ENCODE data around the gene HIGD2A. TPM values are rescaled to one million over a fixed set of nuclear protein-coding genes. Genes with fewer than 3 reads are reported as not detected.

Gene HIGD2A, protein sequence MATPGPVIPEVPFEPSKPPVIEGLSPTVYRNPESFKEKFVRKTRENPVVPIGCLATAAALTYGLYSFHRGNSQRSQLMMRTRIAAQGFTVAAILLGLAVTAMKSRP
- total RNA-seq, result 266 TPM
- long read RNA-seq, transcript HIGD2A-201 (2 exons, 668 nt), result major isoform, 134 of 134 reads
- long read RNA-seq, partial matches to known transcripts, result 0 of 134 reads
- long read RNA-seq, other reads (novel, unspliced or antisense), result 0 of 134 reads

DNA sequence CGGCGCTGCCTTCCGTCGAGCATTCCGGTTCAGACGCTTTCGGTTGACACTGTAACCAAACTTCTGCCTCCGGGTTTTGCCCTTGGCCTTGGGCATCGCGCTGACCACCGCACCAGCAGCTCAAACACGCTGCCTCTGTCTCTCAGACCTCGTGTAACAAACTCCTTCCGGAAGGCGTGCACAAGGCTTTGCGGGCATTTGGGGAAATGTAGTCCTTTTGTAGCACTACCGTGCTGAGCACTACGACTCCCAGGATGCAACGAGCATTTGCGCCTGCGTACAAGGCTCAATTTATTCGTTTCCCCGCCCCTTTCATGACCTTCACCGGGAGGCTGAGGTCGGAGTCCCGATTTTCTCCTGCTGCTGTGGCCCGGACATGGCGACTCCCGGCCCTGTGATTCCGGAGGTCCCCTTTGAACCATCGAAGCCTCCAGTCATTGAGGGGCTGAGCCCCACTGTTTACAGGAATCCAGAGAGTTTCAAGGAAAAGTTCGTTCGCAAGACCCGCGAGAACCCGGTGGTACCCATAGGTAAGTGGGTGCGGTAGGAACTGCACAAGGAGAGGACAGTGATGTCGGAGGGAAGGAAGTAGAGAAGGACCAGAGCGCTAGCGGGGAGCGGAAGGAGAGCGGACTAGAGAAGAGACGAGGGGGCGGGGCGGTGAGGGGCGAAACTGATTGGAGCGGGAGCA lies at the start of gene HIGD2A, which contains the start of gene NOP16:
Gene HIGD2A, plus strand, starts transcription at position 308 of the 691 bp plus-strand sequence. Its CDS starts 69 bp downstream, at position 377.
Gene NOP16, minus strand, starts transcription at position 155 of the 691 bp plus-strand sequence. Its CDS starts 59 bp downstream, at position 96.
- intact Hi-C loops (cut with DNase I), result loop anchor here (2.0 kb wide), 1 partner anchor 28 kb away; the partner anchor contains the start of gene KIAA1191
- peak; percentile 98 for DNase-seq (ENCODE audit: low spot score)

DNA sequence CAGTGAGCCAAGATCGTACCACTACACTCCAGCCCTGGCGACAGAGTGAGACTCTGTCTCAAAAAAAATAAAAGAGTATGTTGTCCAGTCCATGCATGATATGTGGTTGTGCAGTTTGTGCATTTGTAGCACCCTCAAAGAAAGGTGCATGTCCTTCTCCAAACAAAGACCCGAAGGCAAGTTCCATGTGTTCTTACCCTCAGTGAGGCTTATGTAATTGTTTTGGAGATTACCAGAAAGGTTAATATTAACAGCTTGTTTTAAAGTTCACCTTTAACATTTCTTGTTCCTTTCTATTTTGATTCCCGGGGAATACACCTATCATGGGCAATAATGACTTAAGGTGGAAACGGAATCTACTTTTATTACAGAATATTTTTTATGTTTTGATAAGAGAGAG lies 49.2 kb upstream of the HIGD2A start:
- DNase-seq (ENCODE audit: low spot score), result no peak
- intact Hi-C loops (cut with DNase I), result no loop called here

DNA sequence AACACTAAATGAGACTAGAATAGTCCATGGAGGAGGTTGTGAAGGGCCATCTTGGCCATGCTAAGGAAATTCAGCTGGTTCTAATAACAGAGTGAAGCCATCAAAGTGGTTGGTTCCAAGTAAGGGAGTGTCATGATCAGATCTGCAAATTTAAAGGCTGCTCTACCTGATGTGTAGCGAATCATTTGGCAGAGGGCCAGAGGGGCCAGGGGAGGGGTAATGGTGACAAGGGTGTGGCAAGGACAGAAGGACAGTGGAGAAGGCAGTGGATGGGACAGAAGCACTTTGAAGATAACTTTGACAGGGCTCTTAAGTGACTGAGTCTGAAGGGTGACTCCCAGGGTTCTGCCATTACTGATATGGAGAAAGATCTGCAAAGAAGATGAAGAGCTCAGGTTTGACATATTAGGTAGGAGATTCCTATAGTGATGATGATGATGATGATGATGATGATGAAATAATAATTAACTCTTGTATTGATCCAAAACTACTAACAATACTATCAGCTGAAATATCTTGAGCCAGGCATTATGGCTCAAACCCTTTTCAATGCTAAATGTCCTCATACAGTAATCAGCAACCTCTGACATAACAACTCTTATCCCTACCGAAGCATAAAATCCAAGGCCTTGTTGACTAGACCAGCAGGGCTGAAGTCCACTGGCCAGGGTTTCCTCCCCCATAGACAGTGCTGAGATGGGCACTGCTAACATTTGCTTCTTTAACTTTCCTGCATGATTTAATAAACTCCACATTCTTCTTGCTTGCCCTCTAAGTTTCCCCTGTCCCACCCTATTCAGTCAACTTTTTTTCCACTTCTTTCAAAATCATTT lies 47.0 kb upstream of the HIGD2A start:
- DNase-seq (ENCODE audit: low spot score), result no peak
- intact Hi-C loops (cut with DNase I), result no loop called here

DNA sequence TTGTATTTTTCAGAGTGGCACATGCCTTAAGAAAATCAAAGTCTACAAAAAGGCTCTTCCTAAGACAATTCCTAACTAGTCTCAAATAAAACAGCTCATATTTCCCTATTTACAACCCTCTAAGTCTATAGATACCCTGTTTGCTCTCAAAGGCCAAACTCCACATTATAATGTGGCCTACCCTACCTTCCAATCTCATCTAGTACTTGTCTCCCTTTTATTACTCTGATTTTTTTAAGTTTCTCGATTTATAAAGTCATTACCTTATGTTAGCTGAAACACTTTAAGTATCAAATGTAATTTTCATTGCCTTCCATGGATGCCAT lies 46.4 kb upstream of the HIGD2A start:
- intact Hi-C loops (cut with DNase I), result no loop called here
- DNase-seq (ENCODE audit: low spot score), result no peak

DNA sequence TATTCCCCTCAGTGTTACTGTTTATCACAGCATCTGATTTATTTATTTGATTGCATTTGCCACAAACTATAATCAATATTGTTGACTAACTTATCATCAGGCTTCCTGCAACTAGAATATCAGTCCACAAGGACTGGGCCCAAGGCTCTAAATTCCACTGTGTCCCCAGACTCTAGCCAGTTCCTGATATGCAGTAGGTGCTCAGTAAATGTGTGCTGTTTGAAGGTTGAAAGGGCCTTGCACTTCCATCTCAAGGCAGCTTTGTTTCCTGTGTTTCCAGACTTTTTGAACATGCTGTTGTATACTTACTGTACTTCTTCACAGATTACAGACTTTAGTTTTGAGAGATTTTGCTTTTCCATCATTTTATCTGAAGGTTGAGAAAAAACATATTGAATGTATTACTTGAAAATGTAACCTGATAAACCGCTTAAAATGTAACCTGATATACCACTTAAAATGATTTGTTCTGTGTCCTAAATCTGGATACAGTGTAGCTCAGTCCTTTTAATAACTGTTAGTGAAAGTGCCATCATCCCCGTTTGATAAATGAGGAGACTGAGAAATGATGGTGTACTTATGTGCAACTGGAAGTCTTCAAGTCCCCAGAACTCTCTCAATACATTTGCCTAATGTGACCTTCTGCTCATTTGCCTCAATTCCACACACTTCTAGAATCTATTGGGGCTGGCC lies 45.6 kb upstream of the HIGD2A start:
- intact Hi-C loops (cut with DNase I), result no loop called here
- DNase-seq (ENCODE audit: low spot score), result no peak

DNA sequence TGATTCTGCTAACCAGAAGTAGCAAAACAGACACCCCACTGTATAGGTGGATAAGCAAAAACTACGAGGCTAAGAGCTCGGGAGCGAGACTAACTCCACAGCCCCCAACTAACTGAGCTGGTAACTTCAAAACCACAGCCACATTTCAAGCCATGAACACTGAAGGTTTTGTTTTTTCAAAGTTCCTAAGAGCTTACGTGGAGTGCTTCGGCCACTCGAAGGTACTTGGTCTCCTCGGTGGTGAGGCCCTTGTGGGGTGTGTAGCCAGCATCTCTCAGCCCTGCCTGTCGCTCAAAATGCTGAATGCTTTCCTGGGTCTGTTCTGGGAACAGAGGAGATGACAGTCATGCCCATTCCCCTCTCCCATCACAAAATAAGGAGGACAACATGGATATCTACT lies 38.1 kb upstream of the HIGD2A start:
- no peak for DNase-seq (ENCODE audit: low spot score)
- intact Hi-C loops (cut with DNase I), result no loop called here

DNA sequence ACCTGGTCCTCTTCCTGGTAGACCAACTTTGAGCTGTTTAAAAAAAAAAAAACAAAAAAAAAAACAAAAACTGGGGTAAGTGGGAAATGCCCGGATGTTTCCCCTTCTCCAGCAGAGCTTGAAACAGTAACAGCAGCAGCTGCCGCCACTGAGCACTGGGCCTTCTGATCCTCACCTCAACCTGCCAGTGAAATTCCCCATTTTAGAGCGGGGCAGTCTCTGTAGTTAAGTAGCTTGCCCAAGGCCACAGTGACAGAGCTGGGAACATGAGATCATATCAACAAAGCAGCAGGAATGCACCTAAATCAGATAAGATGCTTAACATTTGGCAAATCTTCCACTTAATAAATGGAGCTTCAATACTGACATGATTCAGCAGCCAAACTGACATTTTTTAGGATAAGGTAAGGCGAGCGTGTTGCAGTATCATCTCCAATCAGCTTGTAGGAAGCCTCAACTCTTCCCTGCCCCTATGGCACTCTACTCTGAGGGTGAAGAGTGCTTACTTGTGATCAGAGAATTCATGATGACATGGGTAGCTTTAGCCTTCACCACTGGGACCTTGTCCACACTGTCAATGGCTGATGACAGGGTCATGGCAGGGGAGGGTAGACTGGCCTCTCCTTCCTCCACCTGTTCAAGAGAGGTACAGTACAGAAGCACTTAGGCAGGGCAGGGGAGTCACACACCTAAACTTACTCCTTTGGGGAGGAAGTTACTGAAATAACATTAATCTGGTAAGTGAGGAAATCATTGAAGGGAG lies 36.3 kb upstream of the HIGD2A start:
- intact Hi-C loops (cut with DNase I), result no loop called here
- no peak for DNase-seq (ENCODE audit: low spot score)

DNA sequence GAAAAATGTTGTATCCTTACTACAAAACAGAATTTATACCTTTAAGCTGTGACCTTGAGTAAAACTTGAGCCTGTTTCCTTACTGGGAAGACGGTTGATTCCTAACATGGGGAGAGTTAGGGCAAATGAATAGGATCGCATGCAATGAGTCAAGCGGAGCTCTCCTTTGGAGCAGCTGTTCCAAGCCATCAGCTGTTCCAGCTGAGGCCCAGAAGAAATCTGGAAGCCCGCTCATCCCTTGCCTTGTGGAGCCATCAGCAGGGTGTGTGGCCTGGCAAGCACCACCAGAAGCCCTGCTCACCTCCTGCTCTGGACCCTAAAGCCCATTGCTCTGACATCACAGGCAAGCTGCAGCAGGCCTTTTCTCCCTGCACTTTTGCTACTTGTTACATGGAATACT lies 35.0 kb upstream of the HIGD2A start:
- intact Hi-C loops (cut with DNase I), result no loop called here

DNA sequence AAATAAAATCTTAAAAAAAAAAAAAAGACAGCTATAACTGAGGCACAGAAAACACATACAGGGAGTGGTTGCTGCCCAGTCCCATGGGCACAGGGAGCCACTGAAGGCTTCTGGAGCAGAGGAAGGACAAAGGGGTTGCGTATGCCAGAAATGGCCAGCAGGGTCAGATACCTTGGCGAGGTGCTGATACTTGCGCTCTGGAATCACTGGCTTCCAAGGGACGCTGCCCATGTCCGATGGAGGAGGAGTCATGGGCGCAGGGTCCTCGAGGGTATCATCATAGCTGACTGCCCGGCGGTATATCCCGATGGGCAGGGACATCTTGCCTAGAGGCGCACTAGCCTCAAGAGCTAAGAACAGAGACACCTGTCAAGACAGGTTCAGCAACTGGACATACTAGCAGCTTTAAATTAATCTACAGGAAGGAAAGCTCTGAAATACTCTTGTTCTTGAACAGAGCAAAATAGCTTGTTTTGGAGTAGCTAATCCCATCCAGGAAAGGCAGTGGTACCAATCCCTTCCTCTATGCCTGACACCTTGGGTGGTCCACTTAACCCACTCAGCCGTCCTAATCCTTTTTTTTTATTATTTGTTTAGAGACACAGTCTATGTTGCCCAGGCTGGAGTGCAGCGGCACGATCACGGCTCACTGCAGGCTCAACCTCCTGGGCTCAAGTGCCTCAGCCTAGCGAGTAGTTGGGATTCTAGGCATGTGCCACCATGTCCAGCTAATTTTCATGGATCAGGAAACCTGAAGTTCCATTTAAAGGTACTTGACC lies 33.0 kb upstream of the HIGD2A start:
- no peak for DNase-seq (ENCODE audit: low spot score)
- intact Hi-C loops (cut with DNase I), result no loop called here

More for the DNA sequence above, 35.0 kb upstream of the HIGD2A start:
- no peak for DNase-seq (ENCODE audit: low spot score)

DNA sequence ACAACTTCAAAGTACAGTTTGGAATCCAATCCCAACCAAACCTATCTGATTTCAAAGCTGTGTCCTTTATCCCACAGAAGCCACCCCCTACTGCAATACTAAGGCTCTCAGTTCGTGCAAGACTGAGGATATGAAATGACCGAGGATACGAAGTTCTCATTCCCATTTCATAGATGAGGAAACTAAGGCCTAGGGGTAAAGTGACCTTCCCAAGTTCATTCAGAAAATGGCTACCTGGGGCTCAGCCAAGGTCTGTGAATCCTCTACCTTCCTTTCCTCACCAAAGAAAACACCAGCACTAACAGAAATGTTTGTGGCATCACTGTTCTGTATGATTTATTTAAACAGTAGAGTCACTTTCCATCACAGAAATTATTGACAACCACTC lies 32.4 kb upstream of the HIGD2A start:
- no peak for DNase-seq (ENCODE audit: low spot score)
- intact Hi-C loops (cut with DNase I), result no loop called here

DNA sequence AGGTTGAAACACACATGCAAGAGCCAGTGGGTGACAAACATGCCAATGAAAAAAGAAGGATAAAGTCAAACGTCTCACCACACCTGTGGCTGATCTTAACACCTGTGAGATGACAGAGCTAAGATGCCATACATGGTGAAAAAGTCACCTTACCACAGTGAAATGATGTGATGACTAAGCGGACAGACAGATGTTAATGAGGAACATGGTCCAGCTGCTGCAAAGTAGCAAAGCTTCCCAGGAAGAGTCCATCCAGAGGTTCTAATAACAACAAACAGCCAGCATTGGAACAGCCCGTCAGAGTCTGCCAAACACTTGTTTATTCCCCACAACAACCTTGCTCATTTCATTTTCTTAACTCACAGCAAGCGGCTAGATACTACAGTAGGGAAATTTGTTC lies 28.9 kb upstream of the HIGD2A start:
- intact Hi-C loops (cut with DNase I), result loop anchor here (2.0 to 5.0 kb wide), 2 partner anchors 29 to 183 kb away; partner anchors contain the start of genes HIGD2A and NOP16
- no peak for DNase-seq (ENCODE audit: low spot score)

DNA sequence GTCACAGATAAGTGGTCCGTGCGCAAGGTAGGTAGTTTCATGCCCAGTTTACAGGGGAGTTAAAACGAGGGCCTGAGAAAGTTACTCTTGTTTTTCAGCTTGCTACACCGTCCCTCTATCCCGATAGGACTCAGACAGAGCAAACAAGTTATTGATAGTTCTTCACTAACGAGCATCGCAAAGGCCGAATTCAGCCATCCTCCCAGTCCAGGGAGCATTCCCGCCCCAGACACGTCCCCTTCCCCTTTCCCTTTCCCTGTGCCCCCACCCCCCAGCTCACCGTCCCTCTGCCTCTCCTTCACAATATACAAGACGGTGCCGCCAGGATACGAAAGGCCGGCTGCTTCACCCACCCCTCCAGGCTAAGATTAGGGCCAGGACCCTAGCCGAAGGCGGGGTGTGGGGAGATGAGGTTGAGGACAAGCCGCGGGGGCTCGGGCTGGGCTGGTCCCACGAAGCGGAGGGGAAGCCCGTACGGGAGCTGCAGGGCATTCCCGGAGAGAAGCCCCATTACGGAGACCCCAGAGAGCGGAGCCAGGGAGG lies 27.6 kb upstream of the HIGD2A start:
- intact Hi-C loops (cut with DNase I), result loop anchor here (1.0 to 5.0 kb wide), 3 partner anchors 28 to 181 kb away; partner anchors contain the start of genes HIGD2A and NOP16
- DNase-seq (ENCODE audit: low spot score), result no peak

DNA sequence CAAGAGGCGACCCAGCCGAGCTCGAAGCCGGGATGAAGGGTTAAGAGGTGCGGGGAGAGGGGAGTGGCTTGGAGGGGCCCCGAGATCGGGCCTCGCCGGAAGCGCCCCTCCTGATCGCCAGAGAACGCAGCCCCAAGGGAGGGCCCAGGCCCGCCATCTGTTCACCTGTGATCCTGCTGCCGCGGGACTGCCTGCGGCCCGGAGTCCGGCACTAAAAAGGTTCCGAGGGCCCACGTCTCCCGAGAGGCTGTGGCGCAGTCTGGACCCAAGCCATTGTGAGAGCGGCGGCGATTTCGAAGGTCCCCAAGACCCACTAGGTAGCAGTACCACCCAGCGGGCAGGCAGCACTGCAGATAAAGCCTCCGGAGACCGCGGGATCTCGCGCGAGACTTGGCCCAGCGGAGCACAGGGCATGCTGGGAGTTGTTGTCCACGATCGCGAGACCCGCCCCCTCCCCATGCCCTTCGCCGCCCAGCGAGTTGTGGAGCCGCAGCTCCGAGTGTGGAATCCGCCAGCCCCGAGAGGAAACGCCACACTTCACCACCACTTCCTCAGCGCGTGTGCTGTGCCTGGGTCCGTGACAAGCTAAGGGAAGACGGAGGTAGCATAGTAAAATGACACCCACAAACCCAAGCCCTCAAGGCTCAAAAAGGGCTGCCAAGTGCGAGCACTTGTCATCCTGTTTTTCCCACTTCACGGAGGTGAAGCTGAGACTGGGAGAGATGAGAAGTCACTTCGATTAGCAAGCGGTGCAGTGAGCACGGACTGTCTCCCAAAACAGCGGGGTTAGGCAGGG lies 26.9 kb upstream of the HIGD2A start, which contains the start of gene KIAA1191:
Gene KIAA1191, minus strand, starts transcription at position 328 of the 796 bp plus-strand sequence. CDS start 2,256 bp downstream, outside the sequence.
- intact Hi-C loops (cut with DNase I), result loop anchor here (1.0 to 5.0 kb wide), 3 partner anchors 27 to 181 kb away; partner anchors contain the start of genes HIGD2A and NOP16
- peak; percentile 98 for DNase-seq (ENCODE audit: low spot score)

DNA sequence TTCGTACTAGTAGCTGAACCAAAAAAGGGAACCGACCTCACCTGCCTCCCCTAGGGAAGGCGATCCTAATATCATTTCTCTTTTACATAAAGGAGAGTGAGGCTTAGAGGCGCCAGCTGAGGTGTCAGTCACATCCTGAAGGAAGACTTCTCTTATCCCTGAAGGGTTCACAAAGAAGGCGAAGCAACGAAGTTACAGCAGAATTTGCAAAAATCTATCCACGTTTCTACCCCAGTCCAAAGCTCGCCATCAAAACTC lies 26.4 kb upstream of the HIGD2A start:
- no peak for DNase-seq (ENCODE audit: low spot score)
- intact Hi-C loops (cut with DNase I), result loop anchor here (5.0 kb wide), 1 partner anchor 180 kb away; no protein-coding TSS in a partner anchor

DNA sequence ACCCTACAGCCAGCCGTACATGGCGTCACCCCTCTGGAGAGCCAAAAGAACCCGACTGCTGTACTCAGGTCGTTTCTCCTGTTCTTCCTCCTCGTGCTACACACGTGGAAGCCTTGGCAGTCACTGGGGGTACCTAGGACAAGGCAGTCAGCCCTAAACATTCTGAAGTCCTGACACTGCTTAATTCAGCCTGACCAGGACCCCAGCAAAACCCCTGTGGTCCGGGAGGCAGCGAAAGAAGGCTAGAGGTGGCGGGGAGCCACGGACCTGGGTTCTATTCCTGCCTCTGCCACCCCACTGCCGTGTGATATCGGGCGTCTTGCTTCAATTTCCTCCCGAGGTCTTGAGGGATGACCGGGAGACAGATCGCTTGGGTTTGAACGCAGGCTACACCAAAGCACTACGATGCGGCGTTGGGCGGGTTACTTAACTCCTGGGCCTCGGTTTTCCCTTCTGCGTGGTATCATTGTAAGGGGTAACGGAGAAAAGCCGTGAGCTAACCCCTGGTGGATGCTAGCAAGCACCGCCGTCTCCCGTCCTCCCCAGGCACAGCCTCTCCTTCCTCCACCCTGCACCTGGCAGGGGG lies 23.7 kb upstream of the HIGD2A start:
- DNase-seq (ENCODE audit: low spot score), result no peak
- intact Hi-C loops (cut with DNase I), result loop anchor here (5.0 kb wide), 1 partner anchor 177 kb away; no protein-coding TSS in a partner anchor

DNA sequence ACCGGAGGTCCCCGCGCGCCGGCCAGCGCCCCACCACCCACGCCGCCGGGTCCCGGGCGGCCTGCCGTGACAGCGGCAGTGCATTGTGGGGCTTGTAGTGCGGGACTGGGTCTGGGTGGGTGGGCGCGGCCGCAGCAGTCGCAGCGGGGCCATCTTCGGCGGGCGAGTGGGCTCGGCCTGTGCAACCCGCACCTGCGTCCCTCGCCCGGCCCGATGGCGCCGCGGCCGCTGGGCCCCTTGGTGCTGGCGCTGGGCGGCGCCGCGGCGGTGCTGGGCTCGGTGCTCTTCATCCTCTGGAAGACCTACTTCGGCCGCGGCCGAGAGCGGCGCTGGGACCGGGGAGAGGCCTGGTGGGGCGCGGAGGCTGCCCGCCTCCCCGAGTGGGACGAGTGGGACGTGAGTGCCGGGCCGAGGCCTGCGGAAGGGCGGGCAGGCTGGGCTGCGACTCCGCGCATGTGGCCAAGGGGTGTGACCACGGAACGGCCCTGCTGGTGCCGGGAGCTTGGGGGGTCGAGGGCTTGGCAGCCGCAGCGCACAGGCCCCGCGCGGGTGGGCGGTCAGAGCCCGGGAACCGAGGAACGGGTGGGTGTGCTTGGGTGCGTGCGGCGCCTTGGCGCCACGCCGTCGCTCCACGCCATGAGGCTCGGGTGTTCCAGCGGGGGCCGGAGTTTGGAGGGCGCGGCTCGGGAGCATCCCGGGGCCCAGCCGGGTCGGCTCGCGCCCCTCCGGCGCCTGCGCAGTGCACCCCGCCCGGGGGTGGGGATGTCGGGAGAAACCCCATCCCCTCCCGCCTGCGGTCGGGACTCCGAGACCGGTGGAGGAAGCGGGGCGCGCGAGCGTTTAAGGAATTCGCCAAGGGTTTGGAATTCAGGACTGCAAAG lies 23.0 kb upstream of the HIGD2A start, which contains the start of gene ARL10:
Gene ARL10, plus strand, starts transcription at position 137 of the 881 bp plus-strand sequence. Its CDS starts 77 bp downstream, at position 214.
- intact Hi-C loops (cut with DNase I), result no loop called here
- DNase-seq (ENCODE audit: low spot score), result no peak

Data from cardiac septum (tissue), 1 donor.